ENCODE results near the gene SEPTIN11.

- TF ChIP-seq CTCF (IDR thresholded peaks at IDR 0.05) (no peak), TP53 (CRISPR knock-in tag; IDR thresholded peaks at IDR 0.05) (no peak), STAT6 (CRISPR knock-in tag; conservative IDR thresholded peaks at IDR 0.05; ENCODE audit: low read depth) (no peak), ZNF232 (CRISPR knock-in tag; IDR thresholded peaks at IDR 0.05) (no peak), ZNF396 (CRISPR knock-in tag; IDR thresholded peaks at IDR 0.05; ENCODE audit: borderline replicate concordance) (no peak)
These were observed 29.7 kb downstream of the SEPTIN11 start for GRCh38 chr4:76979236-76979635.
